A673 (cell line): ENCODE measurements around the gene TTYH3. TPM values are rescaled to one million over a fixed set of nuclear protein-coding genes. Genes with fewer than 3 reads are reported as not detected.

Source experiments
- BruUV-seq: library from RNA; stranded (reverse); fragments of 400-500 nt; replicated peaks from 2 replicates; lab custom pipeline; 2021; lab: Mats Ljungman, UMichigan
- CTCF ChIA-PET: fragments of 300-600 bp; sonication (Branson Sonifier 250); formaldehyde crosslinking; loops from one replicate; lab custom pipeline; 2022; ENCODE audit warnings: antibody characterized with exemption; lab: Charles Lee
- POLR2A ChIA-PET: fragments of 300-600 bp; sonication (Branson Sonifier 250); formaldehyde crosslinking; loops from one replicate; lab custom pipeline; 2022; ENCODE audit warnings: antibody characterized with exemption; ENCODE audit not compliant: low non-redundant PET; lab: Charles Lee
- DNase-seq: peaks from one replicate; pipeline ENCODE4 v3.0.0-alpha.2; 2015; ENCODE audit warnings: low spot score
- H3K27ac ChIP-seq: fragments of 200-600 bp; sonication (generic); 2 replicates; pipeline ENCODE4 v1.5.1; 2016; ENCODE audit warnings: mixed run types, low read depth, mild to moderate bottlenecking, mixed read lengths, antibody characterized with exemption, low read length; ENCODE audit not compliant: poor library complexity, severe bottlenecking
- H3K27me3 ChIP-seq: fragments of 200-600 bp; sonication (generic); replicated peaks from 2 replicates; pipeline ENCODE4 v1.6.1; 2017; ENCODE audit warnings: mixed run types, low read depth, mild to moderate bottlenecking, mixed read lengths, antibody characterized with exemption, low read length; ENCODE audit not compliant: insufficient read depth, poor library complexity
- H3K36me3 ChIP-seq: fragments of 200-600 bp; sonication (generic); 2 replicates; pipeline ENCODE4 v1.6.1; 2016; ENCODE audit warnings: mixed run types, mild to moderate bottlenecking, mixed read lengths, antibody characterized with exemption, low read length; ENCODE audit not compliant: insufficient read depth, poor library complexity, severe bottlenecking
- H3K4me1 ChIP-seq: fragments of 200-600 bp; sonication (generic); 2 replicates; pipeline ENCODE4 v1.6.1; 2017; ENCODE audit warnings: mixed run types, mild to moderate bottlenecking, mixed read lengths, antibody characterized with exemption, low read length; ENCODE audit not compliant: insufficient read depth, poor library complexity, severe bottlenecking
- H3K4me3 ChIP-seq: fragments of 200-600 bp; sonication (generic); 2 replicates; pipeline ENCODE4 v1.5.1; 2016; ENCODE audit warnings: low read depth, mixed run types, mild to moderate bottlenecking, mixed read lengths, low read length; ENCODE audit not compliant: poor library complexity, severe bottlenecking
- H3K9me3 ChIP-seq: fragments of 200-600 bp; sonication (generic); 2 replicates; pipeline ENCODE4 v1.6.1; 2016; ENCODE audit warnings: mixed run types, low read depth, mild to moderate bottlenecking, mixed read lengths, antibody characterized with exemption, low read length; ENCODE audit not compliant: poor library complexity, severe bottlenecking
- EZH2 ChIP-seq: fragments of 200-600 bp; sonication (generic); IDR thresholded peaks from 2 replicates; pipeline ENCODE4 v1.6.1; 2017; ENCODE audit warnings: borderline replicate concordance, low read depth, mild to moderate bottlenecking, mixed read lengths, antibody characterized with exemption, low read length; ENCODE audit not compliant: poor library complexity, severe bottlenecking
- intact Hi-C: fragments of 100-400 bp; cut with micrococcal nuclease; formaldehyde crosslinking; loops from one replicate; pipeline ENCODE4 v1.10.0; 2022; ENCODE audit not compliant: unreplicated experiment
- total RNA-seq: library from RNA; stranded (reverse); gene quantifications from 2 replicates; pipeline ENCODE4 v1.2.3, GENCODE V29; 2021
- TF ChIP-seq, protein P1 (sequence below): fragments of 300-800, 200-600 bp; sonication (generic); conservative IDR thresholded peaks from 2 replicates; pipeline ENCODE4 v1.5.1; 2017; ENCODE audit warnings: low read depth, mild to moderate bottlenecking, antibody characterized with exemption, low read length, moderate library complexity, mixed read lengths

TTYH3 gene
- total RNA-seq, 1 experiment from 2014 or later = 248 TPM

DNA sequence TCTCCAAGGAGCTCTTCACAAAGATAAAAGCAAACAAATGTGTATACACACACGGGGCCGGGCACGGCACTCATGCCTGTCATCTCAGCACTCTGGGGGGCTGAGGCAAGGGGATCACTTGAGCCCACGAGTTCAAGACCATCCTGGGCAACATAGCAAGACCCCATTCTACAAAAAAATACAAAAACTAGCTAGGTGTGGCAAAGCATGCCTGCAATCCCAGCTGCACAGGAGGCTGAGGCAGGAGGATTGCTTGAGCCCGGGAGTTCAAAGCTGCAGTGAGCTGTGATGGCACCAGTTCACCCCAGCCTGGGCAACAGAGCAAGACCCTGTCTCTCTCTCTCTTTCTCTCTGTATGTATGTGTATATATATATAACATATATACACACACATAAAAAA, 22.3 kb downstream of the TTYH3 start:
- Histone ChIP-seq H3K9me3 (no peaks in the 10 kb centered on the region), H3K4me3 (no peak overlapping the region), H3K27me3 (no peaks in the 10 kb centered on the region), H3K4me1 (no peaks in the 10 kb centered on the region), H3K27ac (no peak overlapping the region), H3K36me3 (peaks cover 38% of the 10 kb centered on the region)
- BruUV-seq = no TSS peak
- ChIA-PET POLR2A (no interaction called here), CTCF (no interaction called here)
- DNase-seq = no peak
- intact Hi-C loops = no loop called here
- TF ChIP-seq, protein P1, sequence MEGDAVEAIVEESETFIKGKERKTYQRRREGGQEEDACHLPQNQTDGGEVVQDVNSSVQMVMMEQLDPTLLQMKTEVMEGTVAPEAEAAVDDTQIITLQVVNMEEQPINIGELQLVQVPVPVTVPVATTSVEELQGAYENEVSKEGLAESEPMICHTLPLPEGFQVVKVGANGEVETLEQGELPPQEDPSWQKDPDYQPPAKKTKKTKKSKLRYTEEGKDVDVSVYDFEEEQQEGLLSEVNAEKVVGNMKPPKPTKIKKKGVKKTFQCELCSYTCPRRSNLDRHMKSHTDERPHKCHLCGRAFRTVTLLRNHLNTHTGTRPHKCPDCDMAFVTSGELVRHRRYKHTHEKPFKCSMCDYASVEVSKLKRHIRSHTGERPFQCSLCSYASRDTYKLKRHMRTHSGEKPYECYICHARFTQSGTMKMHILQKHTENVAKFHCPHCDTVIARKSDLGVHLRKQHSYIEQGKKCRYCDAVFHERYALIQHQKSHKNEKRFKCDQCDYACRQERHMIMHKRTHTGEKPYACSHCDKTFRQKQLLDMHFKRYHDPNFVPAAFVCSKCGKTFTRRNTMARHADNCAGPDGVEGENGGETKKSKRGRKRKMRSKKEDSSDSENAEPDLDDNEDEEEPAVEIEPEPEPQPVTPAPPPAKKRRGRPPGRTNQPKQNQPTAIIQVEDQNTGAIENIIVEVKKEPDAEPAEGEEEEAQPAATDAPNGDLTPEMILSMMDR = no peak
- no peak for TF ChIP-seq EZH2

DNA sequence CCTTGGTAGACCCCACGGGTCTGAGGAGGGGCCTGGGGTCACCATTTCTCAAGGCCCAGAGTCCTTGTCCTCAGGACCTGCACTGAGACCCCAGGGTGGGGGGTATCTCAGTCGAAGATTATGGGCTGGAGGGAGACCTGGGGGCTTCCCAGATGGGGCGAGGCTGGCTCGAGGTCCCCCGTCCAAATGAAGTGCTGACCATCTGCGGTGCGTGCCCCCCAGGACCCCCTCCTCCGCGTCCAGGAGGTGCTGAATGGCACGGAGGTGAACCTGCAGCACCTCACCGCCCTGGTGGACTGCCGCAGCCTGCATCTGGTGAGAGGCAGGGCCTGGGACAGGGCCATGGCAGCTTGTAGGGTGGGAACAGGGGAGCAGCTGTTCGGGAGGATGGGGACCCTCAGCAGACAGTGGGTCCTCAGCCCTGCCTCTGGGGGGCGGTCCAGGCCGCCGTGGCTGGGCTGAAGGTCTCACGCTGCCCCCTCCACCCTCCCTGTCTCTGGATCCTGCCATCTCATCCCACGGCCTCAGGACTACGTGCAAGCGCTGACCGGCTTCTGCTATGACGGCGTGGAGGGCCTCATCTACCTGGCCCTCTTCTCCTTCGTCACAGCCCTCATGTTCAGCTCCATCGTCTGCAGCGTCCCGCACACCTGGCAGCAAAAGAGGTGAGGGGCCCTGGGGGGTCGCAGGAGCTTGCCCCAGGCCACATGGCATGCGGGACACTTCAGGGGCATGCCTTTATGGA, 24.3 kb downstream of the TTYH3 start:
- no TSS peak for BruUV-seq
- ChIA-PET CTCF (no interaction called here), POLR2A (no interaction called here)
- no peak for DNase-seq
- H3K9me3 ChIP-seq = no peaks in the 10 kb centered on the region
- H3K27me3 ChIP-seq = no peaks in the 10 kb centered on the region
- H3K36me3 ChIP-seq = peaks cover 37% of the 10 kb centered on the region
- H3K27ac ChIP-seq = no peak overlapping the region
- H3K4me3 ChIP-seq = no peak overlapping the region
- H3K4me1 ChIP-seq = no peaks in the 10 kb centered on the region
- intact Hi-C loops = no loop called here
- TF ChIP-seq, protein P1 = no peak
- no peak for TF ChIP-seq EZH2

DNA sequence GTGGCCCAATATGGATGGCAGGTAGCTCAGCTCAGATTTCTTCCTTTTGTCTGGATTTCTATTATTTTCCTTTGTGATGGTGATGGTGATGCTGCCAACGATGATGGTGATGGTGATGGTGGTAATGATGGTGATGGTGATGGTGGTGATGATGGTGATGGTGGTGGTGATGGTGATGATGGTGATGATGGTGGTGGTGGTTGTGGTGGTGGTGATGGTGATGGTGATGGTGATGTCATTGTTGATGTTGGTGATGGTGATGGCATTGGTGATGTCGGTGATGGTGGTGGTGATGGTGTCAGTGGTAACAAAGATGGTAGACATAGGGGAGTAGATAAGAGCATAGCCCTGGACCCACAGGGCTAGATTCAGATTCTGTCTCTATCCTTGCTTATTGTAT, 25.4 kb downstream of the TTYH3 start:
- ChIA-PET CTCF (interaction anchor here (0.5 kb wide), 1 partner anchor 14 kb away, joined by 3 read pairs; no protein-coding TSS in a partner anchor), POLR2A (interaction anchor here (0.5 kb wide), 1 partner anchor 15 kb away, joined by 11 read pairs; no protein-coding TSS in a partner anchor)
- H3K36me3 ChIP-seq = peaks cover 35% of the 10 kb centered on the region

More for the DNA sequence above, 25.4 kb downstream of the TTYH3 start:
- intact Hi-C loops = no loop called here
- Histone ChIP-seq H3K27me3 (no peaks in the 10 kb centered on the region), H3K4me3 (no peak overlapping the region), H3K4me1 (no peaks in the 10 kb centered on the region), H3K27ac (no peak overlapping the region), H3K9me3 (no peaks in the 10 kb centered on the region)
- no TSS peak for BruUV-seq
- no peak for DNase-seq
- TF ChIP-seq, protein P1 = no peak
- no peak for TF ChIP-seq EZH2
